NCI-H1092 treated with DMSO at 0.1 percent for 48 hours (cell line): ENCODE data around the gene DNAH9.
"Not testable (repeated sequence)": the region's sequence is repeated elsewhere in the genome, so short reads cannot be mapped to it uniquely, and the experiment has no call there.

Experiments used
- DNase-seq: peaks from one replicate; lab custom pipeline; 2025; lab: John Stamatoyannopoulos, UW

DNAH9 gene

DNA sequence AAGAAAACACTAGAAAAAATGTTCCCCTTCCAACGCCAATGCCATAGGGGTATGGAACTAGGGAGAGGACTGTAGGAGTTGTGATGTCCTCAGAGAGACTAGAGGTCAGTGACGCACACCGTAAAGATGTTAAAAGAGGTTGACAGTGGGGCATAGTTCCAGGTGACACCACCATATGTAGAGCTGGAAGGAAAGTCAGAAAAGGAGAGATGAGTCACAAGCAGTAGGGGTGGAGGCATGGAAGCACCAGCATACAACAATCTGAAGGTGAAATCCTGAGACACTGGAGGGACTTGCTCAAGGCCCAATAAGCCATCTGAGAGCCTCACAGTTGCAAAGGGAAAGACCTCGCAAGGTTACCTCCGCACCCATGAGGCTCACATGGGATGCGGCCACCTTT is 323.0 kb downstream of the DNAH9 start:
- no peak for DNase-seq

DNA sequence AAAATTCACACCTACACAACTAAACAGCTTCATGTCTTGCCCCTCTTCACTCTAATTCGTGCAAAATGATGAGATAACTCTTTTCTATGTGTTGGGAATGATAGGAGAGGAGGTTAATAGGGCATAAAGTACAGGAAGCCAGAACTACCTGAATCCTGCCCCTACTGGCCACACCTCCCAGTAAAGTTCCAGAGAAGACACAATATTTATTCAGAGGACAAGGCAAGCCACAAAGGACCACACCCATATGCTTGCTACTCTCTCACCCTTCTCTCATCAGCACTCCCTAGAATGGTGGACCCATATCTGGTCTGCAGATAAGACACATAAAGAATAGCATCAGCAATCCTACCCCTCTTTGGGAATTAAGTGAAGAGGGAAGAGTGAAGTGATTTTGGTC is 324.4 kb downstream of the DNAH9 start:
- no peak for DNase-seq

DNA sequence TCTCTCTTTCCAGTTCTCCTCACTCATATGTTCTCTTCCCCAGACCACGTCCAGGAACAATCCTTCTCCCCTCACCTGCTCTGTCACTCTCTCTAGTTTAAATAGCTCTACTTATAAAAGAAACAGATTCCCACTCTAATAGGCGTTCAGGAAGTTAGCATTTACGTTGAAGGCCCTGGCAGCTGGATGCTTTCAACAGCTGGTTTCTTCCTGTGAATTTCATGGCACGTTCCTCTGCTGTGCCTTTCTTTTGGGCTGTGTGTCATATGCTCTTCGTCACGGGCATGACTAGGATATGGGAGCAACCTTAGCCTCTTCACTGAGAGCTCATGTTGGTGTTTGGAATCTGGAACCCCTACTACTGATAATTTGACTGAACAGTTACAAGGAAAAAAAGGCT is 325.8 kb downstream of the DNAH9 start:
- DNase-seq = no peak

DNA sequence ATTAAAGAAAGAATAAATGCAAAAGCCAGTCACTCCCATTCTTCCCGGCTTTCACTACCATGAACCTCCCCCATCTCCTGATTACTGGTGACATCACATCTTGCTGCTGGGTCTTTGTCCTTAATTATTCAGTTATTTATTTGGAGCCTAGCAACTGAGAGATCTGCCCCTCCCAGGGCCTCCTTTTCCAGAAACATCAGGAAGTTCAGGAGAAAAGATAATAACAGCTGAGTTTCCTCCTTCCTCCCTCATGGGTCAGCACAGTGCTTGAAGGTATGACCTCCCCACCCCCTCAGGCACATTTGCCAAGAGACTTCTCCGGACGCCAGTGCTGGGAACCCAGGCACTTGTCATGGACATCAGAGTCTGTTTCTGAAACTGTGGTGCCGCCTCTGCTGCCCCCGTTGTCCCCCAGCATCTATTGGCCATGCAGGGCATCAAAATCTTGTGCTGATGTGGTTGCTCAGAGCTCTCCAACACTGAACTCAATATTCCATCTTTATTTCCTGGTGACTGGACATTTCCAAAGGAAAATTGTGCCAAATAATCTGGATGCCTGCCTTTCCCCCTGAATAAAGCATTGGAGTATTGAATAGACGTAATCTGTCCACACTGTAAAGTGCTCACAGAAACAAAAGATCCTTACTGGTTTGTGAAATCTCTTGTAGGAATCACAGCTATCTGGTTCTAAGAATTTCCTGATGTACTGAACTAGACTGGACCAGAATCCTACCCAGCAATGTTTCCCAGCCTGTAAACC is 327.2 kb downstream of the DNAH9 start:
- no peak for DNase-seq

DNA sequence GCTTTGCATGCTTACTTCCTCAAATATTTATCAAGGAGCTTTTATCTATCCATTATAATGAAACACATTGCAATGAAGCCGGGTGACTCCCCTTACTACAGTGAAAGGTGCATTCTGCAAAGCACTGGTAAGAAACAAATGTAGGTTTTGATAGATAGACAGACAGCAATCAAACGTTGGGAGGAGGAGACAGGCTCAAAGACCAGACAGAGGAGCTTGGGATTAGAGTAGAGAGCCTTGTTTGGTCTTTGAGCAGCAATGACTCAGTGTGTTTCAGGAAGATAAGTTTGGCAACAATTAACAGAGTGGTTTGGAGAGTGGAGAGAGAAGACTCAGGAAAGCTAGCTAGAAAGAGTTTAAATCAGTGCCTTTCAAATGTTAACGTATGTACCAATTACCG is 330.2 kb downstream of the DNAH9 start:
- no peak for DNase-seq

DNA sequence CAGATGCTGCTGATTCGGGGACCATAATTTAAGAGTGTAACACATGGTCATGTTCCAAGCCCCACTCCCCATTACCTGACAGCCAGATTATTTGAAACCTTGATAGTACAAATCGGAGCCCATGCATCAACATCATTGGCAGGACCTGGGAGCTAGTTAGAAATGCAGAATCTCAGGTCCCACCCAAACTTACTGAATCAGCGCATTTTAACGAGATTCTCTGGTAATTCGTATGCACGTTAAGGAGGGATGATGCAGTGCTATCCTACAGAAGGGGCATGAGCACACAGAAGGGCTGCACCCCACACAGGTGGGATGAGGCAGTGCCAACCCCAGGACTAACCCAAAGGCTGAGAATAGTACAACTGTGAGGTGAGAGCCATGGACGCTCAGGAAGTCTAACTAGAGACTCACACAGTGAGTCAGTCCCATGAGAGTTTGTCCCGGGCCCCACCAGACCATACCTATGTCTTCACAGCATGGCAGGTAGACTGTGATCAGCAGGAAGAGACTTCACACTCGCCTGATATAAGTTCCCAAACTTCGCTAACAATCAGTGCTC is 334.1 kb downstream of the DNAH9 start:
- no peak for DNase-seq

DNA sequence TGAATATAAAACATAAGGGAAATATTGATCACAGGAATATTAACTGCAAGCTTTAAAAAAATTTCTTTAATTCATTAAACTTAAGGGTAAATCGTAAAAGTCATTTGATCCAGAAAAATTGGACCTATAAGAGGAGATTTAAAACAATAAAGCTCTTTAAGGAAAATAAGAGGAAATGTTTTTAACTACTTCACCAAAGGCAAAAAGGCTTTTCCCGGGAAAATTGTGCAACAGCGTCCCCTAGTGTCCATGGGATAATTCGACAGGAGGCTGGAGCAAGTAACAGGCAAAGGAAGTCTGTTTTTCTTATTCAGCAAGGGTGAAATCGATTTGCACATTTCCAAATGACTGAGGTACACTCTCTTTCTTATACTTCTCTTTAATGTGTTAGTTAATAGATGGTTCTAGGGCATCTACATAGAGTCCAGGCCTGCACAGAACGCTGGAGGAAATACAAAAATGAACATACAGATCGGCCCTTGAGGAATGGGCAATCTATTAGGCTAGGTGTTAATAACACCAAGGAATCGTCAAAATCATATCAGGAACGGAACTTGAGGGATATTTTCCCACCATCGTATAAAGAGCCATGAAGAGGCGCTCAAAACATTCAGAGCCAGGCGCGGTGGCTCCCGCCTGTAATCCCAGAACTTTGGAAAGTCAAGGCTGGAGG is 337.6 kb downstream of the DNAH9 start:
- DNase-seq = peak; percentile 10

DNA sequence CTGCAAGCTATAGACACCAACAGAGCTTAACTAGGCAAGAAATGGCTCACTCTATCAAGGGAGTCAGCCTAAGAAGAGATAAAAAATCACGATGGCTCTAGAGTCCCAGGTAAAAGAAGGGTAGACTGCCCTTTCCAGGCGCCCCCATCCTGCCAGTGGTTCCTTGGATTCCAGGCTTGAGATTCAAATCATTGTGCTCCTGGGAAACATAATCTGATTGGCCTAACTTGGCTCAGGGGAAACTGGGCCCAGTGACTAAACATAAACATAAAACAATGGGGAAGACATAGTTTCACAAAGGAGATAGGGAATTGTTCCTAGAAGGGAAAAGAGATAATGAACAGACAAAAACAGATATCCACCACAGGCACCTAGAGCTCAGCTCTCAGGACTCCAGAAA is 342.6 kb downstream of the DNAH9 start:
- no peak for DNase-seq

DNA sequence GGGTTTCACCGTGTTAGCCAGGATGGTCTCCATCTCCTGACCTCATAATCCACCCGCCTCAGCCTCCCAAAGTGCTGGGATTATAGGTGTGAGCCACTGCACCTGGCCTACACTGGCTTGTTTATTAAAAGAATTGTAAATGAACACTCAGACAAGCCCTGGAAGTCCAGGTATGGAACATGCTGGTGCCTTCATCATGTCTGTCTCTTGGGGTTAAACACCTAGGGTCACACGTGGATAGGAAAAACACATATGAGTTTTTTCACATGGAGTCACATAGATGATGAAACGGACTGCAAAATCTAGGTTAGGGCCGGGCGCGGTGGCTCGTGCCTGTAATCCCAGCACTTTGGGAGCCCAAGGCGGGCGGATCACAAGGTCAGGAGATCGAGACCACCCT is 344.8 kb downstream of the DNAH9 start:
- DNase-seq = not testable (repeated sequence)

DNA sequence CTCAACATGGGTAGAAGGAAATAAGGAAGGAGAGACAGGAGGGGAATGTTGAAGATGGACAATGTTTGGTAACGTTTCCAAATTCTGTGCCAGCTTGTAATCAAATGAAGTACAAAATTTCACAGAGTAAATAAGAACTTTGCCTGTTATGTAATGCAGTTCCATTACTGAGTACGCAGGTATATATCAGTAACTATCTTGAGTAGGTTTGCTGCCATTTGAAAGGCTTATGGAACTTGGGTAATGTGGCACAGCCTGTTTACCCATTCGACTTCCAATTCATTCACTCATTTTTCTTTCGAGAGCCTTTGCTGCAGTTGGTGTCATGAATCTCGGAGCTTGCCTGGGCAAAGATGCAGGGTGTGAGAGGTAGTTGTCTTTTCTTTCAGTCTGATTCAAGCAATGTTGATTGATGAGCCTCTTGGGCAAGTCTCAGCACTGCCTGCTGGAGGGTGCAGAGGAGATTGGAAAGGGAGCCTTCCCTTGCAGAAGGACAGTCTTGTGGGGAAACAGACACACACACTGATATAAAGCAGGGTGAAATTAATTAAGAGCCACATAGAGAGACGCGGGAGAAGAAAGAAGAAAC is 345.6 kb downstream of the DNAH9 start:
- DNase-seq = no peak

DNA sequence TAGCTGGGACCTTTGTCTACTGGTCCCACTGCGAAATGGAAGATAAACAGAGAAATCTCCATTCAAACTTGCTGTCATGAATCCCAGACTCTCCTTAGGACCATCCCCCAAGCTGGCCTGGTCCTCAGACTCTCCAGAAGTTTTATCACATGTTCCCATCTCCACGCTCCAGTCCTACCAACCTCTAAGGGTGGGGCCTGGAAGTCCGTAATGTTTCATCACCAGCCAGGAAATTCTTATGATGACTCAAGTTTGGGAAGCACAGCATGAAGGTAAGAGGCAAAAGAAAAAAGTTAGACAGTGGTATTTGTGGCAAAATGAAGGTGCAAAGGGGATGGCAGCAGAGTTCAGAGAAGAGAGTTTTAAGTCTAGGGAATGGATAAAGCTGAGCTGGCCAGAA is 346.3 kb downstream of the DNAH9 start:
- no peak for DNase-seq

DNA sequence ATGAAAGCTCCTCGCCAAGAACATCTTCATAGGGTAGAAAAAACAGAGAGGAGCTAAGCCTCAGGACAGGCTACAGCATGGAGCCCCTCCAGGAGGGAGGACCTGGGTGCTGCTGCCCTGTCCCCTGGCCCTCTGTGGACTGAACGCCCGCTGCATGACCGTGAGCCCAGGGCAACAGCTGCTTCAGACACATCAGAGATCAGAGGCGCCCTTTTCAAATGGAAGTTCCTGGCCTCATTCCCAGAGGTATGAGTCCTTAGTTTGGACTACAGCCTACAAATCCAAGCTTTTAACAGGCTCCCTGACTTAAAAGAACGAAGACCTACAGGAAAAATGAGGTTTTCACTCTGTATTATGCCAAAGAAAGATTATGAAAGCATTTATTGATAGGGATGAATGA is 350.5 kb downstream of the DNAH9 start:
- peak; percentile 7 for DNase-seq

DNA sequence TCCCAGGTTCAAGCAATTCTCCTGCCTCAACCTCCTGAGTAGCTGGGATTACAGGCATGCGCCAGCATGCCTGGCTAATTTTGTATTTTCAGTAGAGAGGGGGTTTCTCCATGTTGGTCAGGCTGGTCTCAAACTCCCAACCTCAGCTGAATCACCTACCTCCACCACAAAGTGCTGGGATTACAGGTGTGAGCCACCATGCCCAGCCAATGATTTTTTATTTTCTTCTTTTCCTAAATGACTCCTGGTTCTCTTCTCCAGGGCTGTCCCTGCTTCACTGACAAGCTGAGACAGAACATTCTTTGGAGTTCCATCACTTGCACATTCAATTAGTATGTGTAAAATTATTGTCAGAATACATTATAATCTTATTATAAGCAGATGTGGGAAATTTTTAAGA is 351.3 kb downstream of the DNAH9 start:
- DNase-seq = not testable (repeated sequence)

DNA sequence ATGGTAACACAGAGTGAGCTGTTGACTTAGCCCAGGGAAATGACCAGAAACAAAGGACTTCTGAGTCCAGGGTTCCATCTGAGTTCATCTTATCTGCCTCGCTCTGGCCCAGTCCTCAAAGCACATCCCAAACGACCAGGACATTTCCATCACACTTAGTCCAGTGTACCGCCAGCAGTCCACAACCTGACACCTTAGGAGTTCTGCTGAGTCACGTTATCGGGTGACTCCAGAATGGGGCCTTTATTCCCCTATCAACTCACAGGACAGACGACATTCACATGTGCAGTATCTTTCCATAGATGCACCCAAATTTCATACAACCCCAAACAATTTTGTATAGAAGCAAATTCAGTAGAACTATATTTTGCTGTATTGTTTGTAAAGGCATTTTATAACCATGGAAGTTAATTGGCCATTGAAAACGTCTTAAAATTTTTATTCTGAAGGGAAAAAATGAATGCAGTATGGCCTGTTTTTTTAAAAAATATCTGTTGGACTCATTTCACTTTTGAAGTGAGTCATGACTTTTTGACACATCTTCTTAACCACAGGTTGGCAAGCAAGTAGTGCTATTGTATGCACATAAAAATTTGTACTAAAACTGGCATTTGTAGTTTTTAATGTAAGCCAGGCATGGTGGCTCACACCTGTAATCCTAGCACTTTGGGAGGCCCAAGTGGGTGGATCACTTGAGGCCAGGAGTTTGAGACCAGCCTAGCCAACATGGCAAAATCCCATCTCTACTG is 352.7 kb downstream of the DNAH9 start:
- DNase-seq = no peak

DNA sequence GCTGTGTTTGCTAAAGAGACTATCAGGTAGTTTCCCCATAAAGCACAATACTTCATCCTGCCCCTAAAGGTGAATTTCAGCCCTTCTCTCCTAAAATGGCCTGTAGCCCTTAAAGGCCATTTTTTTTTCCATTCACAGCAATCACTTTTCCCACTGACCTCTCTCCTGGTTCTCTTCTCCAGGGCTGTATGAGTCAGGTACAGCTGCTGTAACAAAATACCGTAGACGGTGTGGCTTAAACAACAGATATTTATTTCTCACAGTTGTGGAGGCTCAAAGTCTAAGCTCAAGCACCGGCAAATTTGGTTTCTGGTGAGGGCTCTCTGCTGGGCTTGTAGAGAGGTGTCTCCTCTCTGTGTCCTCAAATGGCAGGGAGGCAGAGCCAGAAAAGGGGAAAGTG is 354.3 kb downstream of the DNAH9 start:
- DNase-seq = no peak

DNA sequence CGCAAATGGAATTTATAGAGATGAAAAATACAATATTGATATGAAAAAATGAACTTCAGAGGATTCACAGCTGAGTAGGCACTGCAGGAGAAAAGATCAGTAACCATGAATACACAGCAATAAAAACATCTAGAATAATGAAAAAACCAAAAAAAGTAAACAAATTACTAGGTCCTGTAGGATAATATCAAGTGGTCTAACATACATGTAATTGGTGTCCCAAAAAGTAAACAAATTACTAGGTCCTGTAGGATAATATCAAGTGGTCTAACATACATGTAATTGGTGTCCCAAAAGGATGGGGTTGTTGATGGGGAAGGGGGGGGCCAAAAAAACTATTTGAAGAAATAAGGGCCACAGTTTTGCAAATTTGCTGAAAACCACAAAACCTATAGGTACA is 355.7 kb downstream of the DNAH9 start:
- no peak for DNase-seq

DNA sequence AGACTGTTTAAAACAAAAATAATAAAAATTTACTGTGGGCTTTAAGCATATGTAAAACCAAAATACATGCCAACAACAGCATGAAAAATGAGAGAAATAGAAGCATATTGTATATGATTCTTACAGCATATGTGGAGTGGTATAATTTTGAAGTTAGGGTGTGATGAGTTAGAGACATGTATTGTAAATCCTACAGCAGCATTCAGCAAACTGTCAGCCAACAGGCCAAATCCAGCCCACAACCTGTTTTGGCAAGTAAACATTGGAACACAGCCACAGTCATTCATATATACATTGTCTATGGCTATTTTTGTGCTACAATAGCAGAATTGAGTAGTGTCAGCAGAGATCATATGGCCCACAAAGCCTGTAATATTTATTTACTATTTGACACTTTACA is 356.7 kb downstream of the DNAH9 start:
- no peak for DNase-seq

DNA sequence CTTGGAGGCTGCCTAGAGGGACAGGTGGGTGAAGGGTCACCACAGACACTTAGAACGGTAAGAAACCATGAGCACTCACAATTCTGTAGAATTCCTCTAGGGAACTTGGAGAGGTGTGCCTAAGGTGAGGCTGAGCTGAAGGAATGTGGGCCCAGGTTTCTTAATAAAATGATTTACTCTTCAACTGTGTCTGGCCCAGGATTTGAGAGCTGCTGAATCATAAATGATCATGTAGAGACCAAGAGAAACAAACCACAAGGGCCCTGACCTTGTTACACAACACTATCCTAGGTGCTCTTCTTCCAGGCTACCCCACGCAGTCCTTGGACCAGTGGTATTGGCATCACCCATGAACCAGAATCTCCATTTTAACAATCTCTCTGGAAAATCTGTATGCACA is 371.3 kb downstream of the DNAH9 start:
- no peak for DNase-seq

DNA sequence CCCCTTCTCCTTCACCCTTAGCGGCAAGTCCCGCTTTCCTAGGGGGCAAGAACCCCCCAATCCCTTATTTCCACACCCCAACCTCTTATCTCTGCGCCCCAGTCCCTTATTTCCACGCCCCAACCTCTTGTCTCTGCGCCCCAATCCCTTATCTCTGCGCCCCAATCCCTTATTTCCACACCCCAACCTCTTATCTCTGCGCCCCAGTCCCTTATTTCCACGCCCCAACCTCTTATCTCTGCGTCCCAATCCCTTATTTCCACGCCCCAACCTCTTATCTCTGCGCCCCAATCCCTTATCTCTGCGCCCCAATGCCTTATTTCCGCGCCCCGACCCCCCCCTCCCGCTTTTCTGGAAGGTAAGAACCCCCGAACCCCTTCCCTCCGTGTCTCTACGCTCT is 374.5 kb downstream of the DNAH9 start:
- DNase-seq = not testable (repeated sequence)

DNA sequence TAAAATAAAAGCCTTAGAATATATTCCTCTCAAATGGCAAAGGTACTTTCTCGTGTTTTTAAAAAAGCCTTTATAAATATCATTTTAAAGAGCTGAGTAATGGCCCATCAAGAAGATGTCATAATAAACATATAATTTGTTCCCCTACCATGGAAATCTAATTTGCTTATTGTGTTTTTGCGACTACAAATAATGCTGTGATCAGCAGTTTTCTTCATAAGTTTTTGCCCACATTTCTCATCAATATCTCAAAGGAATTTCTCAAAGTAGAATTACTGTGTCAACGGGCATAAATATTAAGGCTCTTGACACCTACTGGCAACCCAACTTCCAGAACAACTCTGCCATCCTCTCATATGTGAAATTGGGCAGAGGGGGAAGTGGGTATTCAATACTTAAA is 381.5 kb downstream of the DNAH9 start:
- no peak for DNase-seq

DNA sequence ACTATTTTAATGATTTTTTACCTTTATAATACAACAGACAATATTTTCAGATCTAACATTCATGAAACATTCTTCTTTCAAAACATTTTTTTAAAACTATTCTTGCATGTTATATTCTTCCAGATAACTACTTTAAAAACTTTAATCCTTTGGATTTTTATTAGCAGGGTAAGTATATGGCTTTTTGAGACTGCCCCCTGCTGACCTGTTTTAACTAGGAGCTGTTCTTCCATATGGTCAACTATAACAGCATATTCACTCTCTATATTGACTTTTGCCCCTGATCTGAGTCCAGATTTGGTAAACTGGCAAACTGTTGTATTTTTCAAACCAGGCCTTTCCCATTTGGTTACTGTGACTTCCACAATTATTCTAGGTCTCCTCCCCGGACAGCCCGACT is 382.5 kb downstream of the DNAH9 start:
- DNase-seq = no peak

DNA sequence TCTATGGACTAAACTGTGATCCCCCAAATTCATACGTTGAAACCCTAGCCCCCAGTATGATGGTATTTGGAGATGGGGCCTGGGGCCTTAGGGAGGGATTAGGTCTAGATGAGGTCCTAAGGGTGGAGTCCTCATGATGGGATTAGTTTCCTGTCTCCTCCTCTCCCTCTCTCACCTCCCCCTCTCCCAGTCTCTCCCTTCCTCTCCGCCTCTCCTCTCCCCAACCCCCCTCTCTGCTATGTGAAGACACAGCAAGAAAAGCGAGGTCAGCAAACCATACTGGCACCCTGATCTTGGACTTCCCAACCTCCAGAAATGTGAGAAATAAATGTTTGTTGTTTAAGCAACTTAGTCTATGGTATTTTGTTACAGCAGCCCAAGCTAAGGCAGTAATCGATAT is 383.6 kb downstream of the DNAH9 start:
- no peak for DNase-seq
